Measurements from ENCODE around the gene NUMB.

Gene NUMB

GRCh38 chr14:73232984-73233383 lies 225.4 kb downstream of the NUMB start:
- no peak for DNase-seq (ENCODE audit: low read depth)

DNA sequence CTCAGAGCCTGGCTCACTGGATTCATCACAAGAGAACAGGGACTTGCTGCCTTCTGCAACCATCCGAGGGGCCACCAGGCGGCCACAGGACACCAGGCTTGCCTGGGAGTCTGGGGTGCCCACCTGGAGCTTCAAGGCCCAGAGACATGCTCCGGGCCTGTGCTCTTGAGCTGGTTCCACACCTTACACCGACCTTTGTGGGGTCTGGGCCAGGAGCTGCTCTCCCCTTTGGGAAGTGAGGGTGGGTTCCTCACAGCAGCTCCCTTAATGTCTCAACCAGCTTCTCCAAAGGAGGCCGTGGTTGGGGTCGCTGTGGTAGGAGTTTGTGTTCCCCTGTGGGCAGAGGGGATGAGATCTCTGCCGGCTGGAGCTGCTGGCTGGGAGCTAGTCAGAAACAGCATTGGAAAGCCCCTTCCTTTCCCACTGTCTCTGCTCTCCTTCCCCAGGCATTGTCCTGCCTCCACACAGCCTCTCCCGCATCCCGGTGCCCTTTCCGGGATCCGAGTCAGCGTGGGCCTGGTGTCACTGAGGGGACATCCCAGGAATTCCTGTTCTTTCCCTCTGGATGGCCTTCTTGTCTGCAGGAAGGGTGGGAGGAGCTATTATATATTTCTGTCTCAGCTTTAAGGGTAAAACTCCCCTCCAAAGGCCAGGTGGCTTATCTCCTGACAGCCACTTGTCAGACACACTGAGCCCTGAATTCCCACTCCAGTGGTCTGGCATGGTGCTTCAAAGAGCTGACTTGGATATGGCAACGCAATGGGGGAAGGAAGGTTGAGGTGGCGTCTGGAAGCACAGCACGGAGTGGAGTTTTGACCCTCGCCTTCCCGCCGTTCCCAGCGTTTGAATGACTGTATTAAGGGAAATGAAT lies 226.1 kb downstream of the NUMB start:
- DNase-seq (ENCODE audit: low read depth), result no peak

DNA sequence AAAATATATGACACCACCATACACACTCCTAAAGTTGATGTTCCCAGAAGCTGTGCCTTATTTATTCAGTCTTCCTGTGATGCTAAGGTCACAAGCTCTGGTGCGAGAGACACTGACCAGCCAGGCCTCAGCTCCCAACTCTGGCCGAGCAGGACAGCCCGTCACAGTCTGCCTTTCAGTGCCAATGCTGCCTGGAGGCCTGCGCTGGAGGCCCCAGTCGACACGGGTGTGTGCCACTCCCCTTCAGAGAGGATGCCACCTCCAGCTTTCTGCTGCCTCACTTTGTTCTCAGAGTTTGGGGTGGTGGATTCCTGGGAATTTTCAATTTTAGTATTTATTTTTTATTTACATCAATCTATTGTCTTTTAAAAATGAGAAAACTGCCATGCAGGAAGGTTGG lies 228.3 kb downstream of the NUMB start:
- no peak for DNase-seq (ENCODE audit: low read depth)

- DNase-seq (ENCODE audit: low read depth), result no peak
Measured at GRCh38 chr14:73227812-73228781, 230.2 kb downstream of the NUMB start.

GRCh38 chr14:73225496-73225895 lies 232.8 kb downstream of the NUMB start:
- no peak for DNase-seq (ENCODE audit: low read depth)

Measured in stimulated activated CD8-positive, alpha-beta memory T cell treated with anti-CD3 and anti-CD28 coated beads, Interleukin-12 subunit alpha, Interleukin-12 subunit beta, amount 100 ng/mL, for 4 hours (primary cell).